ENCODE data around the gene COLGALT1.
A peak's percentile ranks its signal among the peaks of the same experiment; 100 is the strongest.
"Not testable (repeated sequence)": the region's sequence is repeated elsewhere in the genome, so short reads cannot be mapped to it uniquely, and the experiment has no call there.

COLGALT1 gene

GRCh38 chr19:17590866-17591265 lies 35.4 kb downstream of the COLGALT1 start:
- Histone ChIP-seq H3K27ac (ENCODE audit: extremely low read depth, low read depth, low read length) (no peak overlapping the region), H3K4me1 (ENCODE audit: control insufficient read depth, insufficient read depth, low read length) (0 out of 2 replicates have a peak, but pooled peaks cover 5% of the 10 kb centered on the region), H3K4me3 (ENCODE audit: low read depth, low read length) (no peak overlapping the region), H3K9me3 (ENCODE audit: control insufficient read depth, insufficient read depth, low read depth, low read length) (no peaks in the 10 kb centered on the region), H3K36me3 (ENCODE audit: control insufficient read depth in 2 of 2, insufficient read depth in 1 of 2, low read length in 2 of 2) (no peaks in the 10 kb centered on the region)
- ChIA-PET CTCF (interaction anchor here (0.6 kb wide), 1 partner anchor 95 kb away, joined by 3 read pairs; no protein-coding TSS in a partner anchor), POLR2A (interaction anchor here (0.6 kb wide), 1 partner anchor 13 kb away, joined by 3 read pairs; no protein-coding TSS in a partner anchor)
- peak; percentile 56 for TF ChIP-seq ZBTB44 (tag by site-specific recombination; IDR thresholded peaks at IDR 0.05)
- TF ChIP-seq ZNF488 (tag by site-specific recombination; IDR thresholded peaks at IDR 0.05) = no peak
- 0 out of 2 replicates have a peak, but pooled peaks have one; percentile 25 for TF ChIP-seq ZNF184 (tag by site-specific recombination; IDR thresholded peaks at IDR 0.05)

- H3K9me3 ChIP-seq (ENCODE audit: control insufficient read depth, insufficient read depth, low read depth, low read length); POLR2A ChIA-PET; CTCF ChIA-PET; H3K27ac ChIP-seq (ENCODE audit: extremely low read depth, low read depth, low read length); H3K4me3 ChIP-seq (ENCODE audit: low read depth, low read length); H3K4me1 ChIP-seq (ENCODE audit: control insufficient read depth, insufficient read depth, low read length); H3K36me3 ChIP-seq (ENCODE audit: control insufficient read depth in 2 of 2, insufficient read depth in 1 of 2, low read length in 2 of 2): not testable (repeated sequence)
Measured at GRCh38 chr19:17594296-17594695, 38.8 kb downstream of the COLGALT1 start.

- POLR2A ChIA-PET; H3K9me3 ChIP-seq (ENCODE audit: control insufficient read depth, insufficient read depth, low read depth, low read length); H3K4me3 ChIP-seq (ENCODE audit: low read depth, low read length); H3K27ac ChIP-seq (ENCODE audit: extremely low read depth, low read depth, low read length); CTCF ChIA-PET; H3K4me1 ChIP-seq (ENCODE audit: control insufficient read depth, insufficient read depth, low read length); H3K36me3 ChIP-seq (ENCODE audit: control insufficient read depth in 2 of 2, insufficient read depth in 1 of 2, low read length in 2 of 2): not testable (repeated sequence)
Measured at GRCh38 chr19:17598063-17598462, 42.6 kb downstream of the COLGALT1 start.

- ChIA-PET POLR2A (no interaction called here), CTCF (no interaction called here)
- no peaks in the 10 kb centered on the region for H3K4me1 ChIP-seq (ENCODE audit: control insufficient read depth, insufficient read depth, low read length)
- TF ChIP-seq ZXDB (tag by site-specific recombination; IDR thresholded peaks at IDR 0.05) (no peak), CTCF (tag by site-specific recombination; IDR thresholded peaks at IDR 0.05) (no peak), ZSCAN18 (tag by site-specific recombination; IDR thresholded peaks at IDR 0.05) (no peak)
- H3K4me3 ChIP-seq (ENCODE audit: low read depth, low read length) = no peak overlapping the region
- no peak overlapping the region for H3K27ac ChIP-seq (ENCODE audit: extremely low read depth, low read depth, low read length)
- H3K36me3 ChIP-seq (ENCODE audit: control insufficient read depth in 2 of 2, insufficient read depth in 1 of 2, low read length in 2 of 2) = no peaks in the 10 kb centered on the region
- no peaks in the 10 kb centered on the region for H3K9me3 ChIP-seq (ENCODE audit: control insufficient read depth, insufficient read depth, low read depth, low read length)
Measured at GRCh38 chr19:17598953-17599352, 43.5 kb downstream of the COLGALT1 start.

- H3K4me3 ChIP-seq (ENCODE audit: low read depth, low read length) = no peak overlapping the region
- H3K27ac ChIP-seq (ENCODE audit: extremely low read depth, low read depth, low read length) = no peak overlapping the region
- CTCF ChIA-PET = interaction anchor here (0.7 kb wide), 2 partner anchors 11 to 1541 kb away, joined by 3 read pairs; no protein-coding TSS in a partner anchor
- POLR2A ChIA-PET = no interaction called here
- TF ChIP-seq HOXC10 (CRISPR knock-in tag; IDR thresholded peaks at IDR 0.05) (no peak), ZNF18 (tag by site-specific recombination; IDR thresholded peaks at IDR 0.05) (peak; percentile 61; the same call in 1 of the 2 replicates)
- no peaks in the 10 kb centered on the region for H3K9me3 ChIP-seq (ENCODE audit: control insufficient read depth, insufficient read depth, low read depth, low read length)
- H3K4me1 ChIP-seq (ENCODE audit: control insufficient read depth, insufficient read depth, low read length) = no peaks in the 10 kb centered on the region
- H3K36me3 ChIP-seq (ENCODE audit: control insufficient read depth in 2 of 2, insufficient read depth in 1 of 2, low read length in 2 of 2) = no peaks in the 10 kb centered on the region
Measured at GRCh38 chr19:17599780-17600179, 44.3 kb downstream of the COLGALT1 start.
